Right cardiac atrium (tissue), 5 donors: Measurements from ENCODE around the gene TMTC2. TPM values are rescaled to one million over a fixed set of nuclear protein-coding genes. Genes with fewer than 3 reads are reported as not detected.

Source experiments
- ATAC-seq, 2 donors: fragments of 200-7000 bp; cut with Tn5 transposase; one replicate each; pipeline versions ENCODE4 v1.8.0 to v1.9.1; 2020; ENCODE audit warnings: moderate library complexity in 2 of 2, mild to moderate bottlenecking in 1 of 2
- DNase-seq, 3 donors: peaks; one replicate each; pipeline ENCODE4 v3.0.0-alpha.2; 2020
- H3K27ac ChIP-seq: one replicate; pipeline ENCODE4 v1.5.1; 2013; ENCODE audit warnings: mild to moderate bottlenecking, low read length, control low read depth, moderate library complexity
- H3K27me3 ChIP-seq: one replicate; pipeline ENCODE4 v1.6.1; 2013; ENCODE audit not compliant: control insufficient read depth, insufficient read depth
- H3K4me1 ChIP-seq: one replicate; pipeline ENCODE4 v1.6.1; 2013; ENCODE audit warnings: low read length; ENCODE audit not compliant: control insufficient read depth, insufficient read depth
- H3K4me3 ChIP-seq: one replicate; pipeline ENCODE4 v1.5.1; 2013; ENCODE audit warnings: low read length, control low read depth
- H3K9me3 ChIP-seq: one replicate; pipeline ENCODE4 v1.6.1; 2013; ENCODE audit warnings: low read length; ENCODE audit not compliant: control insufficient read depth
- WGBS: extraction: QIAGEN DNeasy Blood & Tissue Kit; methylation state at CpG from one replicate; pipeline ENCODE4 v1.1.7; 2013; 5-methylcytosine and 5-hydroxymethylcytosine counted together
- intact Hi-C, 4 donors: fragments of 100-400 bp; cut with DNase I; formaldehyde crosslinking; loops; one replicate each; pipeline versions ENCODE4 v1.11.0 to v1.14.0; 2022 to 2023
- polyA plus RNA-seq: library from polyadenylated mRNA; stranded (reverse); fragments of 200-250 nt; gene quantifications from one replicate; pipeline ENCODE4 v1.2.3, GENCODE V29; 2013
- total RNA-seq, 4 donors: library from RNA; stranded (reverse); fragmentation: NEBNext Ultra II Directional; extraction: Animal tissue kit (Norgen Biotek cat#: 25700); gene quantifications; one replicate each; pipeline ENCODE4 v1.2.1, GENCODE V29; 2021
- donor health status: healthy with polysubstance abuse.
- donor health status: DM: no; HTN: yes; CAD: no.
- donor health status: DM: no; HTN: no; CAD: no.
- donor health status: DM: no; HTN: yes; CAD: no; lungs with severe emphysema.
- donor health status: DM: yes; HTN: yes; CAD: no.

The TMTC2 gene
- total and polyA plus RNA-seq, 5 donors: 1.6 to 5.3 (median 2.9) TPM

DNA sequence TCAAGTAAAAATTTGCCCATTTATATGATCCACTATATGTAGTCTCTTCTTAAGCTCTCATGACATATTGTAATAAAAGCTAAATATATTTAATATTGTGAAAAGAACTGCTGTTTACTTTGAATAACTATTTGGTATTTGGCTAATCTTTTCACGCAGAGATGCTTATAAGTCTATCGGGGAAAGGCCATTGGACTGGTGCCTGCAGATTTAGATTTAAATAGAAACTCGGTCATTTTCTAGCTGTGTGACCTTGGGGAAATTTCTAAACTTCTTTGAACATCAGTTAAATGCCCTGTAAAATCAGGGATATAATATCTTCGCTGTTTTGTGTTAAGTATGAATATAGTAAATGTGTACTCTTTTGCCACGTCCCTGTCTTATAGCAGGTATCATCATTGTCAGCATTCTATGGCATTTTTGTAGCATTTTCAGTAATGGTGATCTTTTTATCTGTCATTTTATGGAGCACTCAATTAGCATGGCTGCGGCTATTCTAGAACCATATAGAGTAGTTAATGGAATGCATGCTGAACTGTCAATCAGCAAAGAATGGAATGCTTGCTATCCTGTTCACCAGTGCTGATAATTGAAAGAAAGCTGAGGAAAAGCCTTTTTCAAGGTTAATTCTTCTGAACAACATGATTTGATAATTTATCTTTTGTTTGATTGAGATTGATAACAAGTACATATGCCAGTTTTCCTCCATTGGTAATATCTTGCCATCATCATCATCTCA, 181.2 kb downstream of the TMTC2 start:
- H3K9me3 ChIP-seq: no peaks in the 10 kb centered on the region
- H3K4me3 ChIP-seq: no peak overlapping the region
- no peaks in the 10 kb centered on the region for H3K27me3 ChIP-seq
- no peak overlapping the region for H3K27ac ChIP-seq
- no peak for DNase-seq
- intact Hi-C loops: no loop called here
- ATAC-seq: no peak
- 69% methylated on average over 6 of the region's 6 CpGs for WGBS
- no peaks in the 10 kb centered on the region for H3K4me1 ChIP-seq

DNA sequence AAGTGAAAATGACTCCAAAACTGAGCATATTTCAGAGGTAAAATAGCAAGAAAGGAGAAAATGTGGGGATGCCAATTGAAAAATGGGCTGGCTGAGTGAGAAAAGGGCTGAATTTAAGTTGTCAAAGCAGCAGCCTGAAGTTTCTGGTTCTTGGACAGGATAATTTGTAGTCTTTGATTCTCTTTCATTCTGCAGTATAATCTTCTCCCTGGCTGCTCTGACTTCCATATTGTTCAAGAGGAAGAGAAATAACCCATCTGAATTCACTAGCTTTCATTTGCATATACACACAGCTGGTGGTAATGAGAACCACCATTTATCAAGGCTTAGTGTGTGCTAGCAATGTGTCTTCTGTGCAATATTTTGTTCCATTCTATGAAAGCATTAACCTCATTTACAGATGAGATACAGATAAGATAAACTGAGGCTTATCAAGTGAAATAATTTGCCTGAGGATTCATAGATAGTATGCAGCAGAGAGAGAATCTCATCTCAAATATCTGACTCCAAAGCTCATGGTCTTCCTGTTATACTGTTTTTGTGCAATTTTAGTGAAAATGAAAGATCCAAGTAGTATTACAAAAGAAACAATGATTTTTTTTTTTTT, 184.2 kb downstream of the TMTC2 start:
- Histone ChIP-seq H3K4me1 (no peaks in the 10 kb centered on the region), H3K9me3 (no peaks in the 10 kb centered on the region), H3K27ac (no peak overlapping the region), H3K4me3 (no peak overlapping the region), H3K27me3 (no peaks in the 10 kb centered on the region)
- no peak for ATAC-seq
- intact Hi-C loops: no loop called here
- DNase-seq: no peak

DNA sequence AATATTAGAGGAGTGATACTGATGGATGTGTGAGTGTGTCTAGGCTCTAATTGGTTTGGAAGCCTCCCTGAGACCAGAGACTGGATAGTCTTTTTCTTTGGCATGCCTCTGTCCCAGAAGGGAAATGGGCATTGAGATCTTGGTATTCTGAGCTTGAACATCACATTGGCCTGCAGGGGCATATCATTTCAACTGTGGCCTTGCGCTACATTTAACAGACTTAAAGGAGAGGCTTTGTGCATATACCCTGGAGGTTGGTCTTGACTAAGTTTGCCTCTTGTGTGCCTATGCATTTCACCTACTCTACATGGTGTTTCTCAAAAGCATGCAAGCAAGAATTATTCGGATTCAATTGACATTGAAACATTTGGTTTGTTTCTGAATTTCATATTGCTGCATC, 185.4 kb downstream of the TMTC2 start:
- no peaks in the 10 kb centered on the region for H3K4me1 ChIP-seq
- WGBS: 93% methylated on average over 2 of the region's 2 CpGs
- no peaks in the 10 kb centered on the region for H3K9me3 ChIP-seq
- ATAC-seq (no peak), DNase-seq (no peak)
- H3K27me3 ChIP-seq: no peaks in the 10 kb centered on the region
- intact Hi-C loops: no loop called here
- H3K27ac ChIP-seq: no peak overlapping the region
- no peak overlapping the region for H3K4me3 ChIP-seq

DNA sequence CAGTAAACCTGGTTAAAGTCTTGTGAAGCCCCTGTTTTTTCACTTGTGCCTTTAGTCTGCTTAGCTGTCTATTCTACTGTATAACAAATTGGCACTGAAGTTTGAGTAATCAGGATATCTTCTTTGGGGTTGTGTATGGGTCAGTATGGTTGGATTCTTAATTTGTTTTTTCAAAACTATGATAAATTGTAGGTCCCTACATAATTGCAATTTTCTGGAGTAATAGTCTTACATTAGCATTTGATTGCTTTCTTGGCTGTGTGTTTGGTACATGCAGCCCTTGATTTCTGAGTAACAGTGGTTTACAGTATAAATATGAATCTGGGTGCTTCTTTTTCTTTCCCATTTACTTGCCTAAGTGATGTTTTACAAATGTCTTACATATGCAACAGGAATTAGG, 186.6 kb downstream of the TMTC2 start:
- intact Hi-C loops: no loop called here
- Histone ChIP-seq H3K27ac (no peak overlapping the region), H3K9me3 (no peaks in the 10 kb centered on the region), H3K4me3 (no peak overlapping the region), H3K27me3 (no peaks in the 10 kb centered on the region), H3K4me1 (no peaks in the 10 kb centered on the region)
- ATAC-seq: no peak
- DNase-seq: no peak

DNA sequence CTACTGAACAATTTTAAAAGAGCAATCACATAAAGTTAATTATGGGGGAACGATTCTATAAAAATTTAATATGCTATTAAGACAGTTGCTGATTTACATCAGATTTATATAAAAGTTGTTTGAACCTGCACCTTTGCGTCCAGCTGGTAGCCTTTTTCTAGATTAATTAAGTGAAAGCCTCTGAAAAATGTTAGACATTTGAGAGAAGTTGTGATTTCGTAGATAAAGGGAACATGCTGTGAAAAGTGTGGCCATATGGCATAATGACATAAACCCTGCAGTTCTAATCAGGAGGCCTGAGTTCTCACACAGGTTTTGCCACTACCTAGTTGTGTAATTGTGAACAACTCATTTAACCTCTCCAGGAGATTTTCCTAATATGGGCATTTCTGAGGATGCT, 187.2 kb downstream of the TMTC2 start:
- intact Hi-C loops: no loop called here
- Histone ChIP-seq H3K27me3 (no peaks in the 10 kb centered on the region), H3K4me1 (no peaks in the 10 kb centered on the region), H3K9me3 (no peaks in the 10 kb centered on the region), H3K27ac (no peak overlapping the region), H3K4me3 (no peak overlapping the region)
- DNase-seq: no peak
- no peak for ATAC-seq
- WGBS: 94% methylated on average over 3 of the region's 3 CpGs

DNA sequence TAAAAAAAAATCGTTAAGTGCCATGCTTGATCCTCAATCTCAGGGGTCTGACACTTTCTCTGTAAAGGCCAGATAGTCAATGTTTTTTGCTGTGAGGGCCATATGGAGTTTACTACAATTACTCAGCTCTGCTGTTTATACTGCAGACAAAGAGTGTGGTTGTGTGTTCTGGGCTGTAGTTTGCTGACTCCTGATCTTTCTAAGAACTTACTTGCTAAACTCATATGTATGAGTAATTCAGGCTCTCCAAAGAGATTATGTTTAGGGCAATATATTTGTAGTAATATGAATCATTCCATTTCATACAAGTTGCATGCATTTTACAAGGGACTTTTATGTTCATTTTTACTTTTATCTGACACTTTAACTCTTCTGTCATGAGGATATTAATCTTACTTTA, 188.2 kb downstream of the TMTC2 start:
- Histone ChIP-seq H3K27me3 (no peaks in the 10 kb centered on the region), H3K9me3 (no peaks in the 10 kb centered on the region), H3K4me1 (no peaks in the 10 kb centered on the region), H3K27ac (no peak overlapping the region), H3K4me3 (no peak overlapping the region)
- WGBS: 87% methylated on average over 1 of the region's 1 CpG
- ATAC-seq (no peak), DNase-seq (no peak)
- intact Hi-C loops: no loop called here

DNA sequence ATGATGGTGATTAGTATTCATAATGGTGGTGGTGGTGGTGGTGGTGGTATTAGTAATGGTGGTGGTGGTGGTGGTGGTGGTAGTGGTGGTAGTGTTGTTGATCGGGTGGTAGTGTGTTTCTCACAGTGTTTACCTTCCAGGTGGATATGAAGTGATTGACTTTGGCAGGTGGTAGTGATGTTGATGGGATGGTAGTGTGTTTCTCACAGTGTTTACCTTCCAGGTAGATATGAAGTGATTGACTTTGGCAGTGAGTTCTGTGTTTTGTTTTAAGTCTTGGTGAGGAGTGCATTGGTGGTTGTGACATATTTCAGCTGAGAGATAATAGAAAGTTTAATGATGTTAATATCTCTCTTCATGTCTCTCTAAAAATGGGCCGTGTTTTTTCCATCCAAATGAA, 189.4 kb downstream of the TMTC2 start:
- no peak for ATAC-seq
- Histone ChIP-seq H3K4me1 (no peaks in the 10 kb centered on the region), H3K27ac (no peak overlapping the region), H3K4me3 (no peak overlapping the region), H3K9me3 (no peaks in the 10 kb centered on the region), H3K27me3 (no peaks in the 10 kb centered on the region)
- 95% methylated on average over 2 of the region's 2 CpGs for WGBS
- DNase-seq: no peak
- intact Hi-C loops: no loop called here

DNA sequence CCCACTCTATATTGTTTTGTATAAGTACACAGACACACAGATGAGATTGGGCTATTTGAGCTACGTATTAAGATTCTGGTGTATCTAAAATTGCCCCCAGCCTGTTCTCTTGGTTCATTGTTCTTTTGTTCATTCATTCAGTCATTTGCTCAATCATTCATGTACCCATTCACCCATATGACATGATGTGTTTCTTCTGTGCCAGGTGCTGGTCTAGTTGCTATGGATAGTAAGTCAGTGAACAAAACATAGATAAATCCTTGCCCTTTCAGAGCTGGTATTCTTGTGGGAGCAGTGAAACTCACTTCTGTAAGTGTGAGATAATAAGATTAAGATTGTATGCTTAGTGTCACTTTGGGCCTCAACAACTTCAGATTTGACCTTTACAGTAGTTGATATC, 191.3 kb downstream of the TMTC2 start:
- intact Hi-C loops: no loop called here
- Histone ChIP-seq H3K27ac (no peak overlapping the region), H3K4me1 (no peaks in the 10 kb centered on the region), H3K9me3 (no peaks in the 10 kb centered on the region), H3K4me3 (no peak overlapping the region), H3K27me3 (no peaks in the 10 kb centered on the region)
- 90% methylated on average over 1 of the region's 1 CpG for WGBS
- no peak for ATAC-seq
- no peak for DNase-seq

DNA sequence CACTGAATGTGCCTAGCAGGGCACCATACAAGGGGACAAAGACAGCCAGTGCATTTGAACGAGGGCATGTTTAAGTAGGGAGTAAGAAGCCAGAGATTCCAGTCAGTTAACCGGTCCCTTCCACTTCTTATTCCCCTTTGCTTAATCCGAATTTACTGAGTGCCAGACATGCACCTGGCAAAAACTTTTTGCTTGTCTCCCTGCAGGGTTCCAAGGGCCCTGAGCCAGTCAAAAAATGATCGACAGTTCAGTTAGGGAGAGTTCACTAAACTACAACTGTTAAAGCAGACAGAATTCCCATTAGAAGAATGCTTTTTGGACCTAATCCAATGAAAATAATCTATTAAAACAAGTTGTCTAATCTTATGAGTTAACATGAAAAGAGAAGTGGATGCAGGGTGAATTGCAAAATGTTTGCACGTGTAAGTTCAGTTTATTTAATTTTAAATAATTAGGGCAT, 193.8 kb downstream of the TMTC2 start:
- no peak overlapping the region for H3K4me3 ChIP-seq
- no peaks in the 10 kb centered on the region for H3K9me3 ChIP-seq
- intact Hi-C loops: no loop called here
- no peak for DNase-seq
- ATAC-seq: no peak
- H3K27ac ChIP-seq: no peak overlapping the region
- H3K27me3 ChIP-seq: no peaks in the 10 kb centered on the region
- WGBS: 35% methylated on average over 5 of the region's 5 CpGs
- no peaks in the 10 kb centered on the region for H3K4me1 ChIP-seq

DNA sequence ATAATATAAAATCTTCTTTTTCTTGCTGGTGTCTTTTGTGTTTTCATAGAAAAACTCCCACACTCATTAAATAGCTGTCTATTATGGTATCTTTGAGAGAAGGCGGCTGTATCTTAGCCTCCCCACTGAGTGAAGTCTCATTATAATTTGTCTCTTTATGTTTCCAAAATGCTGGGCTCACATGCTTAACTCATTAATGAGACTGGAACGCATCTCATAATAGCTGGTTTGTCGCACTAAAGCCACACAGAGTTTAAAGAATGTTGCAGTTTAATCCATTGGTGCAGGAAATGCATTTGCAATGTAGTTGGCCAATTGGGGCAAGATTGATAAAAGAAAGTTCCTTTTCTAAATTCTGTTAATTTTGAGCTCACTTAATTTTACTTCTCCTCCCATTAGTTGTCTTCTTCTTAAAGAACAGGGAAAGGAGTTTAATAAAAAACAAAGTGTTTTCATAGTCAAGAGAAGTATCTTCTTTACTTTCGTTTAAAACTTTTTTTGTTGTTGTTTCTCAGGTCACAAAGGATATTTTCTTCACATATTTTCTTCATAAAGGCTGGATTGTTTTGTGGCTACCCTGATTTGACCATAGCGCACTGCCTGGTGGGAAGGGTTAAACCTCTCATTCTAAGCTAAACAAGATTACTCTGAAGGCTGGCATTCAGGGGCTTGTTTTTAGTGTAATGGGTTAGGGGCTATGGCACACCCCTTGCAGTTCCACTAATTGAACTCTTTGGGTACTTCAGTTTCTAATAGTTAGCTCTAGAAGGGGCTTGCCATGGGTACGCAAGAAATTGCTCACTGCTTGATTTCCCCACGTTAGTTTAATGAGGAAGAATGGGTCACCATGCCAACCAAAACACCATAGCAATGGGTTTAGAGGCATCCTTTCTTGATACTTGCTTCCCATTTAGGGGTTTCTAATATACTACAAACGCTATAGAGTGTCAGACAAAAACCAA, 197.0 kb downstream of the TMTC2 start:
- ATAC-seq (no peak), DNase-seq (no peak)
- Histone ChIP-seq H3K27me3 (no peaks in the 10 kb centered on the region), H3K27ac (no peak overlapping the region), H3K4me3 (no peak overlapping the region), H3K9me3 (no peaks in the 10 kb centered on the region), H3K4me1 (no peaks in the 10 kb centered on the region)
- intact Hi-C loops: no loop called here
- 82% methylated on average over 8 of the region's 8 CpGs for WGBS

DNA sequence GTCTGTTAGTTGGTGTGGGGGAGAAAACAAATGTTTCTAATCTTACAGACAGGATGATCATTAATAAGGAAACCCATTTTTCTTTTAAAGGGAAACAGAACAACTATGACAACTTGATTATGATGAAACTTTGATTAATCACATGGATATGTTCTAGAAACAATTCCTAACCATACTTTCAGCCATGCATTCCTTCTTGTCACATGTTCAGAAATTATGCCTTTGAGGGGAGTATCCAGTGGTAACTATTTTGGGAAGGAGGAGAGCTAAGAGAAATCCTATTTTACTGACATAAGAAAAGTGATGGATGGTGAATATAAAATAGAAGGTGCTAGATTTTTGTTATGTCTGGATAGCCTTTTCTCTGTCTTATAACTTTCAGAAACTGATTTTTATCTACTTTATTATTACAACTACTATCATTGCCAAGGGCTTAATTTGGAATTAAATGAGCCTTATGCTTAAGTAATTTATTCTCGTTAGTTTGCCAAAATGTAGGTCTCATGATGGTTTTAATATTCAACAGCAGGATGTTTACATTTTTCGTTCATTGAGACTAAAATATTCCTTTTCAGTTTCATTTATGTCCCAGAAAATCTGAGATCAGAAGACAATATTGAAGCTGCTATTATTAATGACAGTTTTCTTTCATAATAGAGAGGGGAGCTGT, 200.1 kb downstream of the TMTC2 start:
- intact Hi-C loops: no loop called here
- Histone ChIP-seq H3K4me1 (no peaks in the 10 kb centered on the region), H3K27ac (no peak overlapping the region), H3K27me3 (no peaks in the 10 kb centered on the region), H3K9me3 (no peaks in the 10 kb centered on the region), H3K4me3 (no peak overlapping the region)
- DNase-seq (no peak), ATAC-seq (no peak)
- WGBS: 80% methylated on average over 2 of the region's 2 CpGs
